HG03575 (cell line): ENCODE results near the gene ZBTB7C.

ENCODE experiments used
- ATAC-seq: cut with Tn5 transposase; IDR thresholded peaks from one replicate; pipeline ENCODE4 v1.9.1; 2021; ENCODE audit not compliant: unreplicated experiment, insufficient number of reproducible peaks, low FRiP score; ENCODE audit errors: extremely low read depth

Gene ZBTB7C

DNA sequence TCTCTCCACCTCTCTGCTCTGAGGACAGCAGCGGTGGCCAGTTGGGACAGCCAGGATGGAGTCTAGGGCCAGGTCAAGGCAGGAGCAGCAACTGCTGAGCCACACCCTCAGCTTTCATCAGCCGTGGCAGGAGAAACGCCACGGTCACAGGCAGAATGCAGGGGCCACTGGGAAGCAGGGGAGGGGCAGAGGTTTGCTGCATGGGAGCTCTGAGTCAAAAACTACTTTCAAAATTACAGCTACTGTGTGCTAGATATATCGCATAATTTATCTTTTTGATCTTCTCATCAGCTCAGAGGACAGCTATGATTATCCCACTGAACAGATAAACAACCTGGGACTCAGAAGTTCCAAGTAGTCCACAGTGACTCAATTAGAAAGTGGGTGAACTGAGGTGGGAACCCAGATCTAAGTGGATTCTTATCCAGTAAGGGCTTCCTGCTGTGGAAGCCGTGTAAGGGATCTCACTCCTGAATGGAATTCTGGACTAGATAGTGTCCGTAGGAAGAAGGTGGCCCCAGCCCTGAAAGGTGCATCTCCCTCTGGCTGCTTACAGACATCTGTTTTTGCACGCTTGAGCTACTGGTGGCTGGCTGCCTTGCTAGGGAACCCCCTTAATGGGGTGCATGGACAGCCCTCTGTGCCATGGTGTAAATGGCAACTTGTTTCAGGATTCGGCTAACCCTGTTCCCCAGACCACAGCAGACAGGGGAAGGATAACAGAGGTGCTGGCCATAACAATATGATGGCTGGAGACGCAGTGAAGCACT lies 284.1 kb downstream of the ZBTB7C start:
- no peak for ATAC-seq

DNA sequence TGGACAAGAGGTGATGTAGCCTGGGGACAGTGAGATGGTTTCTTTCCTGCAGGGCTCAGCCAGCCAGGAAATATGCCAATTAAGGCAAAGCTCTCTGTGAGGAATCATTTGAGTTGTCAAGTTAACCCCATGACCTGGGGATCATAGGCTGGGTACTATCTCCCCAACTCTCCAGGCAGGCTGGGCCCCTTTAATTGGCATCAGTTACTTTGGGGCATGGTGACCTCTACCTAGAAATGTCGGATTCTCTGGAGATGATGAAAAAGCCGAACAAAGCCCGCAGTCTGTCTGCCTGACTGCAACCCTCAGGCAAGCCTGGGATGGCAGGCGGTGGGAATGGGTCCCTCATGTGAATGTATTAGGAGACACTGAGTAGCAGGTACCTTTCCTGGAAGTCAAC lies 285.2 kb downstream of the ZBTB7C start:
- no peak for ATAC-seq

DNA sequence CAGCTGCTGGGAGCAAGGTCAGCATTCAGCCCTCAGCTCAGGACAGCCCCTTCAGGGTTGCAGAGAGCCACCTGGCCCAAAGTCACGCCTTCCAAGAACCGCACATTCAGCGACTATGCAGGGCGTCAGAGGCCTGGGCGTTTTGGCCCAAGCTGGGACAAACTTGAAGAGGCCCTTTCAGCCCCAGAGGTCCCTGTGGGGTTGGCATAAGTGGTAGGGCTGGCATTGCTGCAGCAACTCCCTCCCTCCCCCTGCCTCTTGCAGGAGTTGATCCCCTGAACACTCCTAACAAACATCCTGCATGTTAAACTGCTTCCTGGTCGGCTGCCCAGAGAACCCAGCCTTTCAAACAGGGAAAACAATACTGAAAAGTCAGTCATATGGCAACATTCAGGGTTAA lies 285.9 kb downstream of the ZBTB7C start:
- ATAC-seq, result no peak

DNA sequence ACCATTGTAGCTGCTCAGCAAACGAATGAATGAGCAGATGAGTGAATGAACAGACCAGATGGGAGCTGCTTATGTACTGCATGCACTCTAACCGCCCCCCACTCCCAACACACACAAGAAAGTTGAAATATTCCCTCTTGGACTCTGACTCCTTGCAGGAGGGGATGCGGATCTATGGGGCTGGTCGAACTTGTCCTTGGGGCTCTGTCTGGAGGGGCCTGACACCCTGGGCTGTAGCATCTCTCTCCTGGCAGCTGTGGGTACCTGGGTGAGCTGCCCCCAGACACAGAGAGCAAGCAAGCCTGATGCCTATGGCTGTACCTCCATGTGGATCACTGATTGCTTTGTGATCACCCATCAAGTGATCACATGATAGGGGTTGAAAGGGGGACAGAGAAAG lies 286.4 kb downstream of the ZBTB7C start:
- no peak for ATAC-seq

DNA sequence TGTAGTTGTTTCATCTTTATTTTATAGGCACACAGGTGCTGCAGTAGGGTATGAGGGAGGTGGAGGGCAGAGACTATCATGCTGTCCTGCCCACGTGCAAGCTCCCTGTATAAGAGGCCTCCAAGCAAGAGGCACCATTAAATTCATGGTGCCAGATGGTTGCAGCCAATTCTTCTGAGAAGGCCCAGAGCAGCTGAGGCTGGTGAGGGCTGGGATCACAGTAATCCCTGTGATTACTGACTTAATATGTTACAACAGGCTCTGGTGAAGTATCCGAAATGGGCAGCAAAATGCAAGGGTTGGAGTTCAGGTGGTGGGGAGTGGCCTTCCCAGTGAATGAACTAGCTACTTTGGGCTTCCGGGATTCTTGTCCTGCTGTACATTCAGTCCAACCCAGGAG lies 286.8 kb downstream of the ZBTB7C start:
- ATAC-seq, result no peak

DNA sequence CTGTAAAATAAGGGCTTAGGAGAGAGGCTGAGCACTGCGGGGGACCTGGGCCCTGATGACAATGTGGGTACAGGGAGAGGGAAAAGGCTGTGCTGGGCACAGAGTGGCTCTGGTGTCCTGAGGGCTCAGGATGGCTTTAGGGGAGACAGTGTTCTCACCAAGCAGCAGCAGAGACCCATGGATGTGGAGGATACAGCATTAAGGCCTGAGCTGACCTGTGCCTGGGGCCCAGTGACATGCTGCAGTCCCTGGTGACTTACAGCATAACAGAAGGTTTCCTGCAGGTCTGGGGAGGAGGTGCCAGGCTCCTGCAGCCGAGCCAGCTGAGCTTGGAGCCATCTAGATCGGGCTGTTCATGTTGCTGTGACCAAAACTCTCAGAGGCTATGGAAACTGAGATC lies 287.4 kb downstream of the ZBTB7C start:
- no peak for ATAC-seq

DNA sequence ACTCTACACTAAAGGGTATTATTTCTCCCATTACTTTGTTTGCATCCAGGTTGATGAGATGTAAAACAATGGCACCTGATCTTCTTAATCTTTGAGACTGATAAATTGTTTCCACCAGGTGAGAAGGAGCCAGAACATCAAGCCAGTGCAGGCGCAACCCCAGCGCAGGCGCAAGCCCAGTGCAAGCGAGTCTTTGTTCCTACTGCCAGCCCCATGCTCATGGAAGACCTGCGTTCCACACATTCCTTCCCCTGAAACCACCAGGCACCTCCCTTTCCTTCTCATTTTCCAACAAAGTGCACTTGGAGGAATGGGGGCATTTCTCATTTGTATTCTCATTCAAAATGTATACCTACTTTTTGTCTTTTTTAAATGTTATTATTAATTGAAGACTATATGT lies 290.0 kb downstream of the ZBTB7C start:
- ATAC-seq, result no peak

DNA sequence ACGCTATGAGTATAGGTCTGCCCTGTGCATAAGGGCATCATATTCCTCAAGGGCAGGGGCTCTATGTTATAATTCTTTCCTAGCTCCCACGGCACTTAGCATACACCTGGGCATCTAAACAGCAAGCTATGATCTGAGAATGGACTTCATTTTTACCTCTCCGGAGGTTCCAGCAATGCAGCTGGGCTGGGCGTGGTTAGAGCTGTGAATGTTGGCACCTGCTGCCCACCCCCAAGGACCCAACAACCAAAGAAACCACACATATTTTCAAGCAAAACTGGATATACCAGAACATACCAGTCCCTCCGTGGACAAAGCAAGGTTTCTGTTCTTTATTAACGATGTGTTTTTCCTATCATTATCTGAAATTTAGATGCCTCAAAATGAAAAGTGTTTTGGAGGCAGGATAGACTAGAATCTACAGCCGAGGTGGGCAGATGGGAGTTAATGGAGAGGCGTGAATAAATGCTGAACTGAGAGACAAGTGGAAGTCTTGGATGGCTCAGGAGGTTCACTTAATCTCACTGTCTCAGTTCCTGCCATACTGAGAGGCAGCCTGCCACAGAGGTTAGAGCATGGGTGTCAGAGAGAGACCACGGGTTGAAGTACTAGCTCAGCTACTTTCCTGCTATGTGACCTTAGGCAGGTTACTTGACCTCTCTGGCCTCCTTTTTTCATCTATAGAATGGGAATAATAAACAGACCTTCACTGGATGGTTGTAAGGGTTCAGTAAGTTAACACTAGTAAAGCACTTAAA lies 292.1 kb downstream of the ZBTB7C start:
- ATAC-seq, result no peak

DNA sequence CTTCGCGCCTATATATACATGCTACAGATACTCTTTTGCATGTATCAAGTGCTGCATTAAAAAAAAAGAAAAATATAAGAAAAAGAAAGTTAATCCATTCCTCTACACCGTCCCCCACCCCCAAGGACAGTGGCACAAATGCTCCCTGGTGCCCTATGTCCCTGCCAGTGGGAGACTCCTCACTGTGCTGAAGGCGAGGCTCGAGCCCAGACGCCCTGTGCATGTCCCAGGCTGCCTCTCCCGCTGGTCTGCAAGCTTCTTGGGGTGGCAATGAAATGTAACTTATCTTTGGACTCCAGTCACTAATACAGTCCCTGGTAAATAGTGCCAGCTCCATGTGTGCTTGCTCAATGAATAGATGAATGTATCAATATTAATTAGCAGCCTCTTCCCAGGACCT lies 293.2 kb downstream of the ZBTB7C start:
- no peak for ATAC-seq

DNA sequence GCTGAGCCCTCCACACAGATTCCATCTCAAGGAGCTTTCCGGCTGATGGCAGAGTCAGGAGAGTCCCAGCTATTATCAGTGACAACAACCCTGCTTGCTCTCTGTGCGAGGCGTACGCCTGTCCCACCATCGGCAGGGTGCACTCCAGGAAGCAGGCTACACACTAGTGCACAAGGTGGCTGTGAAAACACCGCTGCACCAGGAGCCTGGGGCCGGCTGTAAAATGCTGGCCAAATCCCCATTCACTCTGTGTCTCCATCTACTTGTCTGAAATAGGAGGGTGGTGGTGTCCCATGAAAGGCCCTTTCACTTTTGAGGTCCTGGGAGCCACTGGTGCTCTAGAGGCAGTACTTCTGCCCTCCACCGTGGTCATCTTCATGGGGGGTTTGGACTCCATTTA lies 295.5 kb downstream of the ZBTB7C start:
- ATAC-seq, result no peak

DNA sequence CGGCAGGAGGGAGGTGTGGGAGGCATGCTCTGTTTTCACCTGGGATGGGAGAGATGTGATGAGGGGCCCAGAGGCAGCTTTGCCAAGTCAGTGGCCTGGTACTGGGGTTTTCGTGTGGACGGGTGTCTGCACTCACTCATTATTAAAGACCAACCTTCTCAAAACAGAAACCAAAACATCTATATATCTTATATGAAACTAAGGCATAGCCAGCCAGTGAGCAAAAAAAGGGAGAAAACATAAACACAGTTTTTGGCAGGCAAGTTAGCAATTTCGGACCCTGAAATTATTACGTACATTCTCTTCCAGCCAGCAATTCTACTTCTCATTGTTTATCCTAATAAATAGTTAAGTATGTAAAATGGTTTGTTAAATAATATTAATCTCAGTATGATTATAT lies 297.6 kb downstream of the ZBTB7C start:
- ATAC-seq, result no peak

DNA sequence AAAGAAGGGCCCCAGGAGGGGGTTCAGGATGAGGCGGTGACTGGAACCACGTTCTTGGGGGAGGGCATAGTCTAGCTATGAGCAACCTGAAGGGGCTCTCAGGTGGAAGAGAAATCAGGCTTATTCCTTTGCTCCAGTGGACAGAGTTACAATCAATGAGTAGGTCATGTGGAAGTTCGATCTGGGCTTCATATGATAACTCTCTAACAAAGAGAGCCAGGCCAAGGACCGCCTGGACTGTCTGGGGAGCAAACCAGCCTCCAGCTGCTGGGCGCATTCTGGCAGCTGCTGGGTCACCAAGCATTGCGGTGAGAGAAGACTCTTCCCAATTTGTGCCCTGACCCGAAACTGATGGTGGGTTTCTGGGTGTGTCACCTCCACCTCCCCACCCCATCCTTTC lies 298.4 kb downstream of the ZBTB7C start:
- ATAC-seq, result no peak

DNA sequence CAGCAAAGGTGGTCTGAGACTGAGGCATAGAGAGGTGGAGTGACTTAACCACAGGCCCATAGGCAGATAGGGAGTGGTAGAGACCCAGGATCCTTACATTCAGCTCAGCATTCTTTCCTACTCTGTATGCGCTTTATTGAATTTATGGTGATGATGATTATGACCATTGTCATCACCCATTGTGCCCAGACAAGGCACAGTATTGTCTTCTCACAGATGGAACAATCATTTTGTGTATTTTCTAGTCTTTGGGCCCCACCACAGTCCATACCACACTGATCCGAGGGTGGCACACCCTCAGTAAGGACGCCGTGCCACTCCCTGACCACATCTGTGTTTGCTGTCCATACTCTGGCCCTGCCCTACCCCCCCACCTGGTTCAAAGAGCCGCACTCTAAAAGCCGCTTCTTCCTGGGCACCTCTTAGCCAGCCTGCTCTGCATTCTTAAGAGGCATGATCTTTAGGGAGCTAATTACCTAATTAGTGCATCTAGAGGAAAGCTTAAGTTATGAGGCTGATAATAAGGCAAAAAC lies 299.2 kb downstream of the ZBTB7C start:
- ATAC-seq, result no peak

DNA sequence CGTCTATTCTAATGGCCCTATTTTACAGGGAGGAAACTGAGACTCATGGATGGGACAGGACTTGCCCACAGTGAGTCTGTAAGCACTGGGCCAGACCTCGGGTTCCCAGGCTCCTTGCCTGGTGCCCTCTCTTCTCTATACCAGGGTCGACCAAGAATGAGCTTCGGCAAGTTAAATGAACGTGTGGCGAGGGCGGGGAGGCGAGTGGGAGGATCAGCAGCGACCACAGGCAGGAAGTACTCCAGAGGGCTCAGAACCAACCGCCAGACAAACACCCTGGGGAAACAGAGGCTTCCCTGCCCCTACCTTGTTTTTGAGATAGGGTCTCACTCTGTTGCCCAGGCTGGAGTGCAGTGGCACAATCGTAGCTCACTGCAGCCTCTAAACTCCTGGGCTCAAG lies 301.0 kb downstream of the ZBTB7C start:
- ATAC-seq, result no peak

DNA sequence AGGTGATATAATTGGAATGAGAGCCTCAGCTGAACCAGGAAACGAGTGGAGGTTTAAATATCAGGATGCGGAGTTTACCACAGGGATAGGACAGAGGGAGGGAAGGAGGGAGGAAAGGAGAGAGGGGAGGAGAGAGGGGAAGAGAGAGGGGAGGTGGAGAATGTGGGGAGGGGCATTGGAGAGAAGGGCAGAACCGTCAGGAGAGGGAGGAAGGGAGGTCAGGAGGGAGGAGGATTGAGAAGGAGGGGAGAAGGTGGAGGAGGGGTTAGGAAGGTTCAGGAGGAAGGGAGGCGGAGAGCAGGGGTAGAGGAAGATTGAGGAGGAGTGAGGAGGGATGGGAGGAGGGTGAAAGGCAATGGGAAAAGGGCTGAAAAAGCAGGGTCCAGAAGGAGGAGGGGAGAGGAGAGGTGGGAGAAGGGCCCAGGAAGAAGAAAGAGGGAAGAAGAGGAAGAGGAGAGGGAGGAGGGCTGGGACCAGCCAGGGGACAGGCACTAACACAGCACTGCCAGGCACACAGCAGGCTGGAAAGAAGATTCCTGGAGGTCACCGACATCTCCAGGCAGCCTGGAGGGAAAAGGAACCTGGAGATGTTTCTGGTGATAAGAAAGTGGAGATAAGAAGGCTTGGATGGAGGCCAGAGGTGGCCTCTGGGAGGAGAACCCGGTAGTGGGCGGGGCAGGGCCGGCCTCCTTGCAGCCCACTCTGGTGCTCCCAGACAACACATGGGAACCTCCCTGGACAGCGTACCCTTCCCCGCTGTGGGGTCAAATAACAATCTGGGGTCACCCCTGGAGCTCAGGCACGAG lies 302.0 kb downstream of the ZBTB7C start:
- ATAC-seq, result no peak

DNA sequence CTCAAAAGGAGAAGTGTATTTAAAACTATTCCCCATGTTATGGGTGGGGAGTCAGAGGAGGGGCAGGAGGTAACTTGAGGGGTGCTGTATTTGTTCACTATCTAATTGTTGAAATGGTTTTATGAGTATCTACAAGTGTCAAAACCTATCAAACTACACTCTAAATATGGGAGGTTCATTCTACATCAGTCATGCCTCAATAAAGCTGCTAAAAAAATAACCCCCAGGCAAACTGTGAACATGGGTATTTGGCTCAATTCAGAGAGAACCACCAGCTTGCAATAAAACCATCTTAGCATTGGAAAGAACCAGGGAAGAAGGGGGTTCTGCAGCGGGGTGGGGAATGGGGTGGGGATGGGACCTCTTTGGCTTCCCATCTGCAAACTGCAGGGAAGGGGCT lies 302.7 kb downstream of the ZBTB7C start:
- ATAC-seq, result no peak

DNA sequence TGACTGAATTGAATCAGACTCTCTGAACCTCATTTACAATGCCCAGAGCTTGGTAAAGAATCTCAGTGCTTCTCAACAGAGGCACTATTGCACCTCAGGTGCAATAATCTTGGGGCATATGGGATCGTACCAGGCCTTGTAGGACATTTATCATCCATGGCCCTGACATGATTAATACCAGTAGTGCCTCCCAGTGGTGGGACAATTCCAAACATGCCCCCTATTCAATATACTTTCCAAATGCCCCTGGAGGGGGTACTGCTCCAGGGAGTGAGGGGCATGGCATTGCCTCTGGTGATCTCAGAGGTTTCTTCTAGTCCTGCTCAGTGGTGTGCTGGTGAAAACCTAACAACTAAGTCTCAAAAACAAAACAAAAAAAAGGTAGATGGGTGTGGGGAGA lies 303.9 kb downstream of the ZBTB7C start:
- ATAC-seq, result no peak

DNA sequence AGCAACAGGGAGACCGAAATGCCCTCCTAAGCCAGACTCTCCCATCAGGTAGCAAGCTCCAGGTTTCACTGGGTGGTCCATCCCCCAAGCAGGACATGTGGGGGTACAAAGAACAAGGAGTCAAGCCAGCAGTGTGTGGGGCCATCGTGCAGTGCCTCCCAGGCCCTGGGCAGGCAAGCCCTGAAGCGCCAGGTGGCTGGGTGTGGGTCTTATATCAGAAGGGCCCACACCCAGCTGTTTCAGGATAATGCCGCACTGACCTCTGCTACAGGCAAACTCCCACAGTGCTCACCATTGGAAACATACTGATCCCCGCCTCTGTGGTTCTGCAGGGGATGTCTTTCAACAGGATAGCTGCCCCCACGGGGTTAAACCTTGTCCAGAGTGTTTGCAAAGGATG lies 304.5 kb downstream of the ZBTB7C start:
- ATAC-seq, result no peak

DNA sequence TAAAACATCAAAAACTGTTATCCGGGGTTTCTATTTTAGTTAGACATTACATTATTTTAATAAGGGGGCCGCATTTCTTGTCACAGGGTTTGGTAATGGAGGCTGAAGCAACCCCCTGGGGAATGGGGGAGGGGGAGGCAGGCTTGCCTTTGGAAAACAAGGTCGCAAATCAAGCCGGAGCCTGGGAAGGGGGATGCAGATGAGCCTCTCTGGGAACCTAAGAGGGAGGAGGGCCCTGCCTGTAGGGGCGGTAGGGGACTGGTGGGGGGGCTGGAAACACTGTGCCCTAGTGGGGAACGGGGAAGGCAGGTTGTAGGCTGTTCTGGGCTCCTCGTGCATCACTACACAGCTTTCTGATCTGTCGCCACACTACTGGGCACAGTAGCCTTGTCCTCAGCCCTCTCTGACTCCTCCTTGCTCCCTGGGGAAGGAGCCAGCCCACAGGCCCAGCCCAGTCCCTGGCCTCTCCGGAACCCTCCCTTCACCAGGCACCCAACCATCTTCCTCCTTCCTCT lies 308.5 kb downstream of the ZBTB7C start:
- ATAC-seq, result no peak
